ENCODE results near the gene RGS4. TPM values are rescaled to one million over a fixed set of nuclear protein-coding genes. Genes with fewer than 3 reads are reported as not detected.

RGS4 gene
- total RNA-seq, 1 donor from 2014 or later, result 6.9 TPM

GRCh38 chr1:163119707-163120106 is 50.5 kb downstream of the RGS4 start:
- no peak overlapping the region for H3K27ac ChIP-seq
- H3K4me1 ChIP-seq, result no peaks in the 10 kb centered on the region
- no peak overlapping the region for H3K4me3 ChIP-seq
- DNase-seq (ENCODE audit: extremely low spot score in 2 of 2), result no peak
- no peaks in the 10 kb centered on the region for H3K27me3 ChIP-seq
- TF ChIP-seq POLR2AphosphoS5 (IDR thresholded peaks at IDR 0.05; ENCODE audit: insufficient read depth in 1 of 2, low read depth in 1 of 2), result no peak
- TF ChIP-seq POLR2A (IDR thresholded peaks at IDR 0.05), result no peak
- no peak for TF ChIP-seq CTCF (IDR thresholded peaks at IDR 0.05)
- no peaks in the 10 kb centered on the region for H3K9me3 ChIP-seq
- no peaks in the 10 kb centered on the region for H3K36me3 ChIP-seq
- intact Hi-C loops (cut with DNase I), result no loop called here

- H3K27me3 ChIP-seq, result no peaks in the 10 kb centered on the region
- H3K9me3 ChIP-seq, result no peaks in the 10 kb centered on the region
- H3K27ac ChIP-seq, result no peak overlapping the region
- intact Hi-C loops (cut with DNase I), result no loop called here
- no peaks in the 10 kb centered on the region for H3K36me3 ChIP-seq
- no peak for TF ChIP-seq CTCF (IDR thresholded peaks at IDR 0.05)
- no peak for TF ChIP-seq POLR2A (IDR thresholded peaks at IDR 0.05)
- TF ChIP-seq POLR2AphosphoS5 (IDR thresholded peaks at IDR 0.05; ENCODE audit: insufficient read depth in 1 of 2, low read depth in 1 of 2), result no peak
- no peak overlapping the region for H3K4me3 ChIP-seq
- no peak for DNase-seq (ENCODE audit: extremely low spot score in 2 of 2)
- H3K4me1 ChIP-seq, result no peaks in the 10 kb centered on the region
Measured at GRCh38 chr1:163120372-163120771, 51.2 kb downstream of the RGS4 start.

- TF ChIP-seq CTCF (IDR thresholded peaks at IDR 0.05), result no peak
- no peak for TF ChIP-seq POLR2A (IDR thresholded peaks at IDR 0.05)
- TF ChIP-seq POLR2AphosphoS5 (IDR thresholded peaks at IDR 0.05; ENCODE audit: insufficient read depth in 1 of 2, low read depth in 1 of 2), result no peak
- H3K27ac ChIP-seq, result no peak overlapping the region
Measured at GRCh38 chr1:163124812-163125211, 55.7 kb downstream of the RGS4 start.

More at GRCh38 chr1:163124812-163125211, 55.7 kb downstream of the RGS4 start:
- H3K27me3 ChIP-seq, result no peaks in the 10 kb centered on the region
- no peak for DNase-seq (ENCODE audit: extremely low spot score in 2 of 2)
- H3K36me3 ChIP-seq, result no peaks in the 10 kb centered on the region
- intact Hi-C loops (cut with DNase I), result no loop called here
- H3K4me3 ChIP-seq, result no peak overlapping the region
- no peaks in the 10 kb centered on the region for H3K9me3 ChIP-seq
- H3K4me1 ChIP-seq, result no peaks in the 10 kb centered on the region

Other genes starting within 250 kb of the RGS4 start
- gene CCDC190, start 208.2 kb upstream of the RGS4 start, total RNA-seq, result not detected
- 94.0 TPM for gene RGS5, start 133.6 kb downstream of the RGS4 start, total RNA-seq